Liver (tissue), 3 donors: ENCODE data around the gene PMPCB.

Experiments used
- ATF3 ChIP-seq: IDR thresholded peaks from 2 replicates; pipeline ENCODE4 v1.6.1; 2016; ENCODE audit warnings: antibody characterized with exemption
- CTCF ChIP-seq: fragments of 150-350 bp; IDR thresholded peaks from 2 replicates; pipeline ENCODE4 v1.5.1; 2017; ENCODE audit warnings: improper control_type of control experiment, low read depth, low read length; ENCODE audit not compliant: missing input control
- EGR1 ChIP-seq, 2 donors: IDR thresholded peaks; 2 replicates each; pipeline ENCODE4 v1.6.1; 2016 to 2018; ENCODE audit warnings: antibody characterized with exemption in 2 of 2, low read depth in 2 of 2
- GABPA ChIP-seq, 2 donors: IDR thresholded peaks in 1 of 2; conservative IDR thresholded peaks in 1 of 2; 2 replicates each; pipeline ENCODE4 v1.6.1; 2016; ENCODE audit warnings: antibody characterized with exemption in 2 of 2, mild to moderate bottlenecking in 1 of 2, moderate library complexity in 1 of 2
- JUND ChIP-seq, 2 donors: IDR thresholded peaks; 2 replicates each; pipeline ENCODE4 v1.6.1; 2016; ENCODE audit warnings: antibody characterized with exemption in 2 of 2
- MAX ChIP-seq: IDR thresholded peaks from 2 replicates; pipeline ENCODE4 v1.6.1; 2016; ENCODE audit warnings: antibody characterized with exemption
- RAD21 ChIP-seq, 2 donors: IDR thresholded peaks; 2 replicates each; pipeline ENCODE4 v1.6.1; 2016; ENCODE audit warnings: antibody characterized with exemption in 2 of 2, mild to moderate bottlenecking in 2 of 2
- REST ChIP-seq: IDR thresholded peaks from 2 replicates; pipeline ENCODE4 v1.6.1; 2016; ENCODE audit warnings: antibody characterized with exemption, mild to moderate bottlenecking
- SP1 ChIP-seq: IDR thresholded peaks from 2 replicates; pipeline ENCODE4 v1.6.1; 2018; ENCODE audit warnings: antibody characterized with exemption, mild to moderate bottlenecking
- TAF1 ChIP-seq: conservative IDR thresholded peaks from 2 replicates; pipeline ENCODE4 v1.6.1; 2016; ENCODE audit warnings: antibody characterized with exemption, mild to moderate bottlenecking
- ZBTB33 ChIP-seq: IDR thresholded peaks from 2 replicates; pipeline ENCODE4 v1.6.1; 2016; ENCODE audit warnings: antibody characterized with exemption
- donor health status: healthy.
- donor health status: healthy.

GRCh38 chr7:103341466-103341865 lies 44.2 kb downstream of the PMPCB start:
- TF ChIP-seq CTCF (no peak), TAF1 (no peak), MAX (no peak), SP1 (no peak), GABPA (IDR thresholded peaks at IDR 0.05 in 1 of 2, conservative IDR thresholded peaks at IDR 0.05 in 1 of 2) (no peak), REST (no peak), RAD21 (IDR thresholded peaks at IDR 0.05) (no peak), EGR1 (IDR thresholded peaks at IDR 0.05; ENCODE audit: low read depth in 2 of 2) (no peak), ZBTB33 (no peak), JUND (IDR thresholded peaks at IDR 0.05) (no peak), ATF3 (no peak)
